ENCODE measurements around the gene SLC41A3. TPM values are rescaled to one million over a fixed set of nuclear protein-coding genes. Genes with fewer than 3 reads are reported as not detected.

The SLC41A3 gene
- total and polyA plus RNA-seq, 2 of the 8 experiments (the other 6 are each of a cell fraction or from before 2014, with no cell fraction given) = 30.2 to 56.4 TPM

GRCh38 chr3:126030455-126030854 lies 53.5 kb downstream of the SLC41A3 start (continued):
- TF ChIP-seq USF2 (IDR thresholded peaks at IDR 0.05; ENCODE audit: low read length) (no peak), ZNF274 (IDR thresholded peaks at IDR 0.05; ENCODE audit: borderline replicate concordance, extremely low read depth, low read length) (no peak), KDM1A (IDR thresholded peaks at IDR 0.05; ENCODE audit: borderline replicate concordance, low read length) (no peak), CHD7 (IDR thresholded peaks at IDR 0.05; ENCODE audit: insufficient replicate concordance, low read length) (no peak)
